OCI-LY1 (cell line): Measurements from ENCODE around the gene TMEM131.

Experiments used
- H2AFZ ChIP-seq: fragments of 200-600 bp; sonication (generic), shearing (Covaris generic); 2 replicates; pipeline ENCODE4 v1.6.0; 2014; ENCODE audit warnings: antibody characterized with exemption, mild to moderate bottlenecking, low read length
- H3F3A ChIP-seq: fragments of 200-600 bp; sonication (generic), shearing (Covaris generic); 2 replicates; pipeline ENCODE4 v1.6.0; 2014; ENCODE audit warnings: mild to moderate bottlenecking, antibody characterized with exemption, low read length, moderate library complexity; ENCODE audit not compliant: insufficient read depth
- H3K27ac ChIP-seq: fragments of 200-600 bp; sonication (generic); 2 replicates; pipeline ENCODE4 v1.5.1; 2014; ENCODE audit warnings: low read length, mixed run types, mild to moderate bottlenecking, low read depth; ENCODE audit not compliant: poor library complexity, severe bottlenecking
- H3K27me3 ChIP-seq: fragments of 200-600 bp; sonication (generic); 2 replicates; pipeline ENCODE4 v1.6.0; 2014; ENCODE audit warnings: antibody characterized with exemption, mild to moderate bottlenecking, low read length, moderate library complexity; ENCODE audit not compliant: insufficient read depth
- H3K36me3 ChIP-seq: fragments of 200-600 bp; sonication (generic); 2 replicates; pipeline ENCODE4 v1.6.1; 2014; ENCODE audit warnings: mild to moderate bottlenecking, antibody characterized with exemption, low read length, moderate library complexity, mixed read lengths; ENCODE audit not compliant: insufficient read depth
- H3K4me1 ChIP-seq: fragments of 200-600 bp; sonication (generic); 2 replicates; pipeline ENCODE4 v1.5.1; 2014; ENCODE audit warnings: mild to moderate bottlenecking, low read length, moderate library complexity; ENCODE audit not compliant: insufficient read depth, severe bottlenecking
- H3K4me2 ChIP-seq: fragments of 200-600 bp; sonication (generic), shearing (Covaris generic); 2 replicates; pipeline ENCODE4 v1.6.1; 2014; ENCODE audit warnings: low read length
- H3K4me3 ChIP-seq: fragments of 200-600 bp; sonication (generic); 2 replicates; pipeline ENCODE4 v1.5.1; 2014; ENCODE audit warnings: low read length, low read depth, mild to moderate bottlenecking, mixed read lengths; ENCODE audit not compliant: poor library complexity, severe bottlenecking
- H3K79me2 ChIP-seq: fragments of 200-600 bp; shearing (Covaris generic); 2 replicates; pipeline ENCODE4 v1.6.1; 2016; ENCODE audit warnings: mixed run types, low read length, mixed read lengths; ENCODE audit not compliant: insufficient read depth
- H3K9ac ChIP-seq: fragments of 200-600 bp; sonication (generic), shearing (Covaris generic); 2 replicates; pipeline ENCODE4 v1.6.1; 2014; ENCODE audit warnings: mild to moderate bottlenecking, low read length, mixed read lengths
- H3K9me2 ChIP-seq: fragments of 200-600 bp; sonication (generic), shearing (Covaris generic); 2 replicates; pipeline ENCODE4 v1.6.1; 2014; ENCODE audit warnings: low read depth, mild to moderate bottlenecking, low read length, mixed read lengths
- H3K9me3 ChIP-seq: fragments of 200-600 bp; shearing (Covaris generic); 2 replicates; pipeline ENCODE4 v1.6.1; 2014; ENCODE audit warnings: low read length, mixed read lengths
- H4K20me1 ChIP-seq: fragments of 200-600 bp; sonication (generic), shearing (Covaris generic); 2 replicates; pipeline ENCODE4 v1.6.0; 2016; ENCODE audit warnings: mild to moderate bottlenecking, low read length; ENCODE audit not compliant: insufficient read depth
- EZH2 ChIP-seq: fragments of 200-600 bp; sonication (generic), shearing (Covaris generic); IDR thresholded peaks from 2 replicates; pipeline ENCODE4 v1.8.0; 2017; ENCODE audit warnings: borderline replicate concordance, mixed run types, mild to moderate bottlenecking, antibody characterized with exemption, low read length, moderate library complexity, mixed read lengths
- TF ChIP-seq, protein P1 (sequence below): fragments of 200-600 bp; sonication (generic), shearing (Covaris generic); IDR thresholded peaks from 2 replicates; pipeline ENCODE4 v1.5.1; 2017; ENCODE audit warnings: mild to moderate bottlenecking, antibody characterized with exemption, low read length, moderate library complexity, mixed read lengths

The TMEM131 gene

DNA sequence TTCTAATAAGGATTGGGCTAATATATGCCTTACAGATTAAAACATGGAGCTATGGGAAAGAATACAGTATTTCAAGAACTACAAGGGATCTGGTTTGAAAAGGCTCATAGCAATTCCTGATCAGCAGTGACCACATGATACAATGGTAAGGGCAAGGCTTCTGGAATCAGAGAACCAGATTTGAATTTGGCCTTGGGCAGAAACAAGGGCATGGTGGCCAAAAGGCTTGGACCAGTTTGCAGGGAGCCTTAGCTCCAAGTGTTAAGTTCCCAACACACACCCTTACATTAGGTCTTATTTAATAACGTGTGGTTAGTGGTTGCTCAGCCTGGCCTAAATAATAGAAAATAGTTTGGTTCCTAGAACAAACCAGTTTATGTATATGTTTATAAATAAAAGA, 194.7 kb downstream of the TMEM131 start:
- Histone ChIP-seq H3K36me3 (peaks cover 23% of the 10 kb centered on the region), H3K9ac (no peak overlapping the region), H3K9me3 (no peaks in the 10 kb centered on the region), H2AFZ (no peak overlapping the region), H4K20me1 (no peaks in the 10 kb centered on the region), H3K27me3 (no peaks in the 10 kb centered on the region), H3K79me2 (no peaks in the 10 kb centered on the region), H3K4me2 (no peak overlapping the region), H3K27ac (no peak overlapping the region), H3K4me3 (no peak overlapping the region), H3F3A (no peaks in the 10 kb centered on the region), H3K9me2 (no peaks in the 10 kb centered on the region), H3K4me1 (no peaks in the 10 kb centered on the region)
- TF ChIP-seq EZH2 = no peak
- TF ChIP-seq, protein P1, sequence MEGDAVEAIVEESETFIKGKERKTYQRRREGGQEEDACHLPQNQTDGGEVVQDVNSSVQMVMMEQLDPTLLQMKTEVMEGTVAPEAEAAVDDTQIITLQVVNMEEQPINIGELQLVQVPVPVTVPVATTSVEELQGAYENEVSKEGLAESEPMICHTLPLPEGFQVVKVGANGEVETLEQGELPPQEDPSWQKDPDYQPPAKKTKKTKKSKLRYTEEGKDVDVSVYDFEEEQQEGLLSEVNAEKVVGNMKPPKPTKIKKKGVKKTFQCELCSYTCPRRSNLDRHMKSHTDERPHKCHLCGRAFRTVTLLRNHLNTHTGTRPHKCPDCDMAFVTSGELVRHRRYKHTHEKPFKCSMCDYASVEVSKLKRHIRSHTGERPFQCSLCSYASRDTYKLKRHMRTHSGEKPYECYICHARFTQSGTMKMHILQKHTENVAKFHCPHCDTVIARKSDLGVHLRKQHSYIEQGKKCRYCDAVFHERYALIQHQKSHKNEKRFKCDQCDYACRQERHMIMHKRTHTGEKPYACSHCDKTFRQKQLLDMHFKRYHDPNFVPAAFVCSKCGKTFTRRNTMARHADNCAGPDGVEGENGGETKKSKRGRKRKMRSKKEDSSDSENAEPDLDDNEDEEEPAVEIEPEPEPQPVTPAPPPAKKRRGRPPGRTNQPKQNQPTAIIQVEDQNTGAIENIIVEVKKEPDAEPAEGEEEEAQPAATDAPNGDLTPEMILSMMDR = no peak

DNA sequence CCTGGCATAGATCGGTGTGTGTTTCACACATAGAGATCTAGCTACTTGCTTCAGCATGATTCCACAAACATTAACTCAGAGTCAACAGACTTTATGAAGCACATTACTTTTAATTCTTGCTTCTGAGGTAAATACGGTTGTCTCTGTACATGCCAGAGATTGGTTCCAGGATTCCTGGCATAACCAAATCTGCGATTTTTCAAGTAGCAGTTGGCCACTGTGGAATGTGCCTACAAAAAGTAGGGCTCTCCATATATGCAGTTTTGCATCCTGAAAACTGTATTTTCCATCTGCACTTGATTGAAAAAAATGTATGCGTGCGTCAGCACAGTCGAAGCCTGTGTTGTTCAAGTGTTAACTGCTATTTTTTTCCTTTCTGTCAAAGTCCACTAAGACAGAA, 197.3 kb downstream of the TMEM131 start:
- Histone ChIP-seq H3K4me1 (no peaks in the 10 kb centered on the region), H3K9me3 (no peaks in the 10 kb centered on the region), H3K4me3 (no peak overlapping the region), H3K9me2 (no peaks in the 10 kb centered on the region), H2AFZ (no peak overlapping the region), H4K20me1 (no peaks in the 10 kb centered on the region), H3K9ac (no peak overlapping the region), H3K27ac (no peak overlapping the region), H3K36me3 (peaks cover 17% of the 10 kb centered on the region), H3K4me2 (no peak overlapping the region), H3K79me2 (no peaks in the 10 kb centered on the region), H3F3A (no peaks in the 10 kb centered on the region), H3K27me3 (no peaks in the 10 kb centered on the region)
- no peak for TF ChIP-seq EZH2
- TF ChIP-seq, protein P1 = no peak

DNA sequence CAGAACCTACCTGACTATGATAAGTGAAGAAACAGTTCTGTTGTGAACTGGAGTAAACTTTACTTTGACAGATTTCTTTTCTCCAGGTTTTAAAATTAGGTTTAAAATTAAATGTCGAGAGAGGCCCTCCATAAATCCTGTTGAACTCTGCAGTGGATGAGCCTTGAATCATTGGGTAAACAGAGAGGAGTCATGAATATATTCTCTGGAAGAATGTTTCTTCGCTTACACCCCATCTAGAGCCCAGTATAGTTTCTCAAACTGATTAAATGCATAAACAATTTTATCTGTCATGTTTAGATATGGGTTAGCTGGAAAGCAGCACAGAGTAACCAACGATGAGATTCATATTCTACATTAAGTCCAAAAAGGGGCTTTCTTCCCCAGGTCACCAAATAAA, 198.4 kb downstream of the TMEM131 start:
- Histone ChIP-seq H3K9me3 (no peaks in the 10 kb centered on the region), H3F3A (no peaks in the 10 kb centered on the region), H2AFZ (no peak overlapping the region), H3K36me3 (peaks cover 16% of the 10 kb centered on the region), H3K4me3 (no peak overlapping the region), H3K9ac (no peak overlapping the region), H3K4me2 (no peak overlapping the region), H3K9me2 (no peaks in the 10 kb centered on the region), H3K27ac (no peak overlapping the region), H3K27me3 (no peaks in the 10 kb centered on the region), H3K4me1 (no peaks in the 10 kb centered on the region), H3K79me2 (no peaks in the 10 kb centered on the region), H4K20me1 (no peaks in the 10 kb centered on the region)
- TF ChIP-seq, protein P1 = no peak
